ENCODE results near the gene DDX5. TPM values are rescaled to one million over a fixed set of nuclear protein-coding genes. Genes with fewer than 3 reads are reported as not detected.

DDX5 gene
- total and polyA plus RNA-seq, 2 donors (not counting 3 experiments of a cell fraction or from before 2014, with no cell fraction given): 1,027 to 2,040 TPM

GRCh38 chr17:64506576-64507412 lies 705 bp upstream of the DDX5 start, which contains the start of gene CEP95:
CEP95 (plus strand) TSS chr17:64506977; CDS start chr17:64507098, 121 bp downstream.
- Histone ChIP-seq H3K79me2 (ENCODE audit: control insufficient read depth, insufficient read depth, low read length) (peaks cover 74% of the 10 kb centered on the region), H4K20me1 (replicated peaks; ENCODE audit: control insufficient read depth, extremely low read depth, insufficient read depth, low read length) (peaks cover 23% of the 10 kb centered on the region), H3K27me3 (ENCODE audit: control insufficient read depth in 2 of 2, insufficient read depth in 2 of 2, low read length in 2 of 2) (no peaks in the 10 kb centered on the region), H3K27ac (ENCODE audit: insufficient read depth, low read depth, low read length) (peak within 1 kb of the TSS; percentile 98), H3K9ac (replicated peaks; ENCODE audit: extremely low read depth, insufficient read depth, low read length) (peak within 1 kb of the TSS; percentile 100), H3K4me3 (replicated peaks in 1 of 3; ENCODE audit: insufficient read depth in 1 of 3, low read depth in 1 of 3, low read length in 3 of 3) (peak within 1 kb of the TSS; percentile 65 to 97 (median 95)), H3K9me1 (replicated peaks; ENCODE audit: control insufficient read depth, extremely low read depth, insufficient read depth, low read length) (no peaks in the 10 kb centered on the region), H3K4me2 (ENCODE audit: insufficient read depth, low read length) (peak within 1 kb of the TSS; percentile 98), H3K4me1 (ENCODE audit: control insufficient read depth, extremely low read depth, insufficient read depth, low read length) (peaks cover 34% of the 10 kb centered on the region), H3K36me3 (ENCODE audit: control insufficient read depth in 2 of 2, extremely low read depth in 1 of 2, insufficient read depth in 2 of 2, low read length in 2 of 2) (peaks cover 23 to 31% of the 10 kb centered on the region in 2 experiments), H2AFZ (ENCODE audit: low read depth, low read length) (peak within 1 kb of the TSS; percentile 49), H3K9me3 (replicated peaks; ENCODE audit: control insufficient read depth, insufficient read depth, low read length) (no peaks in the 10 kb centered on the region)
- peak; percentile 77 for FAIRE-seq
- DNase-seq (ENCODE audit: low read depth, low spot score): peak; percentile 96
- dilution Hi-C loops (cut with MboI; ENCODE audit: extremely low pct_ligation_motif_present, low sequenced_read_pairs) (no loop called here), intact Hi-C loops (cut with micrococcal nuclease) (loop anchor here (5.0 to 10.0 kb wide), 2 partner anchors 141 to 238 kb away; no protein-coding TSS in a partner anchor)
- TF ChIP-seq MYC (IDR thresholded peaks at IDR 0.05; ENCODE audit: low read depth, low read length): peak; percentile 4
- TF ChIP-seq POLR2AphosphoS5 (IDR thresholded peaks at IDR 0.05; ENCODE audit: insufficient read depth, low read depth, low read length): peak; percentile 55
- TF ChIP-seq MAX (IDR thresholded peaks at IDR 0.05; ENCODE audit: insufficient read depth, insufficient read length): peak; percentile 87
- TF ChIP-seq CTCF (IDR thresholded peaks at IDR 0.05; ENCODE audit: extremely low read depth in 1 of 2, insufficient read depth in 1 of 2, low read depth in 1 of 2, low read length in 2 of 2): no peak
- TF ChIP-seq EZH2 (IDR thresholded peaks at IDR 0.05; ENCODE audit: borderline replicate concordance, low read depth, low read length, severe bottlenecking): no peak
- TF ChIP-seq JUN (IDR thresholded peaks at IDR 0.05; ENCODE audit: borderline replicate concordance, insufficient read depth, insufficient read length, low read depth): no peak
- TF ChIP-seq POLR2A (IDR thresholded peaks at IDR 0.05; ENCODE audit: low read depth, low read length): peak; percentile 65
- no peak for TF ChIP-seq FOS (IDR thresholded peaks at IDR 0.05; ENCODE audit: borderline replicate concordance, insufficient read depth, low read length)
- ChIA-PET POLR2A (interaction anchor here (0.6 to 3.4 kb wide), 5 partner anchors 10 to 230 kb away, joined by 3 to 37 read pairs (median 3); partner anchors contain the start of gene POLG2), CTCF (interaction anchor here (0.9 to 2.4 kb wide), 8 partner anchors 9 to 143 kb away, joined by 3 to 29 read pairs (median 4); partner anchors contain the start of gene POLG2)
- BruUV-seq (replicated peaks): no TSS peak

Data from endothelial cell of umbilical vein (primary cell).